ENCODE measurements around the gene ERC2. TPM values are rescaled to one million over a fixed set of nuclear protein-coding genes. Genes with fewer than 3 reads are reported as not detected.

Gene ERC2
- polyA plus RNA-seq, 3 donors = not detected

DNA sequence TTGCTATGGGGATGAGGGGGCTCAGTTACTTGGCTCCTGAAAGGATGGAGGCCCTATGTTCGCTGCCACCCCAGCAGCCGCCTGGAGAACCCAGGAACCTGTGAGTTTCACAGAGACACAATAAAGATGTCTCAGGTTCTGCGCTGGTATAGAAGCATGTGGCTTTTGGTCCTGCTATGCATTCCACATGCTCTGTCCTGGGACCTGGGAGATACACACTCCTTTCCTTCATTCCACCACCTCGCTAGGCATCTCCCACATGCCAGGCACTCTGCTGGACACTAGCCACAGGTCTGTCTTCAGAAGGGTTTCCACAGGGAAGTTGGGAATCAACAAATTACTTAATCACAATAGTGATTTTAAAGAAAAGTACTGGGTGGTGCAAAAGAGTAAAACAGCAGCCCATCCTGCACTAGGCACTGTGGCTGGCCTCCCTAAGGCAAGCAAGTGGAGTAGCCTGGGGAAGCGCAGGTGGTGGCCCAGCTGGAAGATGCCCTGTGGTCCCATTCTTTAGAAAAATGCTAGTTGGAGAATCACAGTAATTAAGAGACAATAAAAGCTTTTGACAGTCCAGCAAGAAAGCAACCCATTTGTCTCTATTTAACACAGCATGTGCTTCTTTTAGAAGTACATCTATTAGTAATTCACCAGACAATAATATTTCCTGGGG lies 572.2 kb downstream of the ERC2 start:
- H3K4me3 ChIP-seq (replicated peaks in 1 of 3; ENCODE audit: low read depth in 2 of 3, low read length in 3 of 3) = no peak overlapping the region
- peaks cover 0 to 3% (median 0%) of the 10 kb centered on the region in 7 donors for H3K9me3 Mint-ChIP-seq
- TF ChIP-seq, protein P1, sequence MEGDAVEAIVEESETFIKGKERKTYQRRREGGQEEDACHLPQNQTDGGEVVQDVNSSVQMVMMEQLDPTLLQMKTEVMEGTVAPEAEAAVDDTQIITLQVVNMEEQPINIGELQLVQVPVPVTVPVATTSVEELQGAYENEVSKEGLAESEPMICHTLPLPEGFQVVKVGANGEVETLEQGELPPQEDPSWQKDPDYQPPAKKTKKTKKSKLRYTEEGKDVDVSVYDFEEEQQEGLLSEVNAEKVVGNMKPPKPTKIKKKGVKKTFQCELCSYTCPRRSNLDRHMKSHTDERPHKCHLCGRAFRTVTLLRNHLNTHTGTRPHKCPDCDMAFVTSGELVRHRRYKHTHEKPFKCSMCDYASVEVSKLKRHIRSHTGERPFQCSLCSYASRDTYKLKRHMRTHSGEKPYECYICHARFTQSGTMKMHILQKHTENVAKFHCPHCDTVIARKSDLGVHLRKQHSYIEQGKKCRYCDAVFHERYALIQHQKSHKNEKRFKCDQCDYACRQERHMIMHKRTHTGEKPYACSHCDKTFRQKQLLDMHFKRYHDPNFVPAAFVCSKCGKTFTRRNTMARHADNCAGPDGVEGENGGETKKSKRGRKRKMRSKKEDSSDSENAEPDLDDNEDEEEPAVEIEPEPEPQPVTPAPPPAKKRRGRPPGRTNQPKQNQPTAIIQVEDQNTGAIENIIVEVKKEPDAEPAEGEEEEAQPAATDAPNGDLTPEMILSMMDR (IDR thresholded peaks at IDR 0.05) = no peak
- no peak overlapping the region for H3K4me3 Mint-ChIP-seq
- no peaks in the 10 kb centered on the region for H3K27me3 ChIP-seq (ENCODE audit: control insufficient read depth in 2 of 2, insufficient read depth in 2 of 2, low read length in 2 of 2)
- 100% methylated on average over 2 of the region's 5 CpGs for WGBS (ENCODE audit: insufficient coverage)
- no peaks in the 10 kb centered on the region for H3K9me3 ChIP-seq (replicated peaks in 1 of 2; ENCODE audit: control insufficient read depth in 1 of 2, insufficient read depth in 1 of 2, low read length in 2 of 2)
- no peak overlapping the region for H3K27ac ChIP-seq (ENCODE audit: low read depth in 1 of 2, low read length in 2 of 2)
- H3K4me1 Mint-ChIP-seq = no peaks in the 10 kb centered on the region
- H4K20me1 ChIP-seq (ENCODE audit: insufficient read depth, low read length) = no peaks in the 10 kb centered on the region
- no peak overlapping the region for H2AFZ ChIP-seq (ENCODE audit: insufficient read depth, low read depth, low read length, poor library complexity, severe bottlenecking)
- H3K79me2 ChIP-seq (ENCODE audit: insufficient read depth, low read length) = no peaks in the 10 kb centered on the region
- intact Hi-C loops (cut with micrococcal nuclease) = no loop called here
- no peak overlapping the region for H3K9ac ChIP-seq (ENCODE audit: insufficient read depth, low read length, poor library complexity, severe bottlenecking)
- peaks cover 0 to 2% (median 1%) of the 10 kb centered on the region in 3 donors for H3K27me3 Mint-ChIP-seq (ENCODE audit: low read depth in 3 of 3)
- DNase-seq = no peak
- H3K27ac Mint-ChIP-seq = no peak overlapping the region
- H3K4me2 ChIP-seq (replicated peaks; ENCODE audit: extremely low read depth, low read length, poor library complexity, severe bottlenecking) = no peak overlapping the region
- no peaks in the 10 kb centered on the region for H3K36me3 Mint-ChIP-seq
- H3K36me3 ChIP-seq (replicated peaks in 1 of 2; ENCODE audit: control insufficient read depth in 1 of 2, insufficient read depth in 2 of 2, low read length in 2 of 2) = no peaks in the 10 kb centered on the region
- H3K4me1 ChIP-seq (ENCODE audit: control insufficient read depth in 1 of 2, insufficient read depth in 2 of 2, low read length in 2 of 2) = no peaks in the 10 kb centered on the region

DNA sequence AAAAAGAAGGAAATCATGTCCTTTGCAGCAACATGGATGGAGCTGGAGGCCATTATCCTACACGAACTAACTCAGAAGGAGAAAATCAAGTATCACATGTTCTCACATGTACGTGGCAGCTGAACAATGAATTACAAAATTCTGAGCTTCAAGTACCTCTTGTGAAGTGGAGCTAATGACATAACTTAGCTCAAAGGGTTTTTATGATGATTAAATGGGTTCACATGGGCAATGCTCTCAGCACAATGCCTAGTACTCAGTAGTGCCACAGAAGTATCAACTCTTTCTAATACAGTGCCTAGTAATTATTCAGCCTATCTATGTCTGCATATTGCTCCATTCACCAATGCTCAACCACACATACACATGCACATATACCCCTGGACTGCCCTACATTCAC lies 573.7 kb downstream of the ERC2 start:
- no peak overlapping the region for H3K4me3 ChIP-seq (replicated peaks in 1 of 3; ENCODE audit: low read depth in 2 of 3, low read length in 3 of 3)
- no peak for DNase-seq
- peak overlapping the region in 1 of 7 donors; percentile 18 for H3K27ac Mint-ChIP-seq
- TF ChIP-seq, protein P1 (IDR thresholded peaks at IDR 0.05) = no peak
- no peaks in the 10 kb centered on the region for H3K79me2 ChIP-seq (ENCODE audit: insufficient read depth, low read length)
- no peaks in the 10 kb centered on the region for H3K4me1 ChIP-seq (ENCODE audit: control insufficient read depth in 1 of 2, insufficient read depth in 2 of 2, low read length in 2 of 2)
- H3K36me3 ChIP-seq (replicated peaks in 1 of 2; ENCODE audit: control insufficient read depth in 1 of 2, insufficient read depth in 2 of 2, low read length in 2 of 2) = no peaks in the 10 kb centered on the region
- H3K4me1 Mint-ChIP-seq = no peaks in the 10 kb centered on the region
- H2AFZ ChIP-seq (ENCODE audit: insufficient read depth, low read depth, low read length, poor library complexity, severe bottlenecking) = no peak overlapping the region
- intact Hi-C loops (cut with micrococcal nuclease) = no loop called here
- no peak overlapping the region for H3K4me2 ChIP-seq (replicated peaks; ENCODE audit: extremely low read depth, low read length, poor library complexity, severe bottlenecking)
- no peak overlapping the region for H3K27ac ChIP-seq (ENCODE audit: low read depth in 1 of 2, low read length in 2 of 2)
- no peaks in the 10 kb centered on the region for H3K27me3 ChIP-seq (ENCODE audit: control insufficient read depth in 2 of 2, insufficient read depth in 2 of 2, low read length in 2 of 2)
- no peak overlapping the region for H3K4me3 Mint-ChIP-seq
- H4K20me1 ChIP-seq (ENCODE audit: insufficient read depth, low read length) = no peaks in the 10 kb centered on the region
- no CpG with 5 or more reads among the region's 2 CpGs for WGBS (ENCODE audit: insufficient coverage)
- peaks cover 0 to 3% (median 0%) of the 10 kb centered on the region in 7 donors for H3K9me3 Mint-ChIP-seq
- H3K36me3 Mint-ChIP-seq = no peaks in the 10 kb centered on the region
- no peak overlapping the region for H3K9ac ChIP-seq (ENCODE audit: insufficient read depth, low read length, poor library complexity, severe bottlenecking)
- no peaks in the 10 kb centered on the region for H3K9me3 ChIP-seq (replicated peaks in 1 of 2; ENCODE audit: control insufficient read depth in 1 of 2, insufficient read depth in 1 of 2, low read length in 2 of 2)
- H3K27me3 Mint-ChIP-seq (ENCODE audit: low read depth in 3 of 3) = peaks cover 0 to 2% (median 1%) of the 10 kb centered on the region in 3 donors

Data from CD14-positive monocyte (primary cell).